ENCODE measurements around the gene SPATA33.

- TF ChIP-seq, protein P1, sequence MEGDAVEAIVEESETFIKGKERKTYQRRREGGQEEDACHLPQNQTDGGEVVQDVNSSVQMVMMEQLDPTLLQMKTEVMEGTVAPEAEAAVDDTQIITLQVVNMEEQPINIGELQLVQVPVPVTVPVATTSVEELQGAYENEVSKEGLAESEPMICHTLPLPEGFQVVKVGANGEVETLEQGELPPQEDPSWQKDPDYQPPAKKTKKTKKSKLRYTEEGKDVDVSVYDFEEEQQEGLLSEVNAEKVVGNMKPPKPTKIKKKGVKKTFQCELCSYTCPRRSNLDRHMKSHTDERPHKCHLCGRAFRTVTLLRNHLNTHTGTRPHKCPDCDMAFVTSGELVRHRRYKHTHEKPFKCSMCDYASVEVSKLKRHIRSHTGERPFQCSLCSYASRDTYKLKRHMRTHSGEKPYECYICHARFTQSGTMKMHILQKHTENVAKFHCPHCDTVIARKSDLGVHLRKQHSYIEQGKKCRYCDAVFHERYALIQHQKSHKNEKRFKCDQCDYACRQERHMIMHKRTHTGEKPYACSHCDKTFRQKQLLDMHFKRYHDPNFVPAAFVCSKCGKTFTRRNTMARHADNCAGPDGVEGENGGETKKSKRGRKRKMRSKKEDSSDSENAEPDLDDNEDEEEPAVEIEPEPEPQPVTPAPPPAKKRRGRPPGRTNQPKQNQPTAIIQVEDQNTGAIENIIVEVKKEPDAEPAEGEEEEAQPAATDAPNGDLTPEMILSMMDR (IDR thresholded peaks at IDR 0.05; ENCODE audit: insufficient read depth, low read depth, low read length), result no peak
- TF ChIP-seq EZH2 (IDR thresholded peaks at IDR 0.05; ENCODE audit: insufficient read depth, low read length), result no peak
These were observed 24.5 kb upstream of the SPATA33 start for GRCh38 chr16:89633064-89633631.

Measured in astrocyte (in vitro differentiated cells and primary cell).